Liver (tissue), 9 donors: Measurements from ENCODE around the gene ZNF32. TPM values are rescaled to one million over a fixed set of nuclear protein-coding genes. Genes with fewer than 3 reads are reported as not detected.

ENCODE experiments used
- DNase-seq: peaks from one replicate; pipeline ENCODE4 v3.0.0-alpha.2; 2017; ENCODE audit warnings: low spot score
- H3K27ac ChIP-seq, 2 donors: one replicate each; pipeline ENCODE4 v1.7.0; 2013; ENCODE audit warnings: inconsistent platforms in 2 of 2, low read length in 2 of 2, control low read depth in 1 of 2, low read depth in 1 of 2, mild to moderate bottlenecking in 1 of 2
- H3K27me3 ChIP-seq, 4 donors: one replicate each; pipeline versions ENCODE4 v1.6.1 to v1.7.0; 2013; ENCODE audit warnings: low read length in 3 of 4, inconsistent platforms in 1 of 4, mild to moderate bottlenecking in 1 of 4, moderate library complexity in 1 of 4; ENCODE audit not compliant: control insufficient read depth in 4 of 4, insufficient read depth in 4 of 4
- H3K36me3 ChIP-seq, 4 donors: one replicate each; pipeline versions ENCODE4 v1.6.1 to v1.7.0; 2013; ENCODE audit warnings: low read length in 3 of 4, mild to moderate bottlenecking in 3 of 4, low read depth in 1 of 4, moderate library complexity in 1 of 4; ENCODE audit not compliant: control insufficient read depth in 4 of 4, insufficient read depth in 3 of 4
- H3K4me1 ChIP-seq, 4 donors: one replicate each; pipeline versions ENCODE4 v1.6.1 to v1.7.0; 2013; ENCODE audit warnings: low read length in 3 of 4, mild to moderate bottlenecking in 3 of 4, moderate library complexity in 1 of 4; ENCODE audit not compliant: control insufficient read depth in 4 of 4, insufficient read depth in 4 of 4
- H3K4me3 ChIP-seq, 3 donors: one replicate each; pipeline versions ENCODE4 v1.6.1 to v1.7.0; 2013; ENCODE audit warnings: low read length in 3 of 3, control low read depth in 1 of 3, low read depth in 1 of 3, mild to moderate bottlenecking in 1 of 3
- H3K9ac ChIP-seq, 2 donors: one replicate each; pipeline ENCODE4 v1.7.0; 2013; ENCODE audit warnings: low read length in 2 of 2, mild to moderate bottlenecking in 2 of 2, moderate library complexity in 2 of 2, control low read depth in 1 of 2, low read depth in 1 of 2
- H3K9me3 ChIP-seq, 4 donors: one replicate each; pipeline versions ENCODE4 v1.6.1 to v1.7.0; 2013; ENCODE audit warnings: low read length in 3 of 4; ENCODE audit not compliant: control insufficient read depth in 4 of 4
- CTCF ChIP-seq: fragments of 150-350 bp; IDR thresholded peaks from 2 replicates; pipeline ENCODE4 v1.5.1; 2017; ENCODE audit warnings: improper control_type of control experiment, low read depth, low read length; ENCODE audit not compliant: missing input control
- FOXA1 ChIP-seq: IDR thresholded peaks from 2 replicates; pipeline ENCODE4 v1.6.1; 2016; ENCODE audit warnings: antibody characterized with exemption
- FOXA2 ChIP-seq: IDR thresholded peaks from 2 replicates; pipeline ENCODE4 v1.6.1; 2016; ENCODE audit warnings: antibody characterized with exemption
- GABPA ChIP-seq, 2 donors: IDR thresholded peaks in 1 of 2; conservative IDR thresholded peaks in 1 of 2; 2 replicates each; pipeline ENCODE4 v1.6.1; 2016; ENCODE audit warnings: antibody characterized with exemption in 2 of 2, mild to moderate bottlenecking in 1 of 2, moderate library complexity in 1 of 2
- HNF4A ChIP-seq, 2 donors: conservative IDR thresholded peaks; 2 replicates each; pipeline ENCODE4 v1.6.1; 2016; ENCODE audit warnings: antibody characterized with exemption in 2 of 2, mild to moderate bottlenecking in 2 of 2
- HNF4G ChIP-seq: IDR thresholded peaks from 2 replicates; pipeline ENCODE4 v1.6.1; 2016; ENCODE audit warnings: antibody characterized with exemption
- JUND ChIP-seq, 2 donors: IDR thresholded peaks; 2 replicates each; pipeline ENCODE4 v1.6.1; 2016; ENCODE audit warnings: antibody characterized with exemption in 2 of 2
- NR2F2 ChIP-seq: IDR thresholded peaks from 2 replicates; pipeline ENCODE4 v1.6.1; 2016; ENCODE audit warnings: antibody characterized with exemption
- RAD21 ChIP-seq, 2 donors: IDR thresholded peaks; 2 replicates each; pipeline ENCODE4 v1.6.1; 2016; ENCODE audit warnings: antibody characterized with exemption in 2 of 2, mild to moderate bottlenecking in 2 of 2
- REST ChIP-seq: IDR thresholded peaks from 2 replicates; pipeline ENCODE4 v1.6.1; 2016; ENCODE audit warnings: antibody characterized with exemption, mild to moderate bottlenecking
- RXRA ChIP-seq, 2 donors: IDR thresholded peaks; 2 replicates each; pipeline ENCODE4 v1.6.1; 2017 to 2018; ENCODE audit warnings: antibody characterized with exemption in 2 of 2, mild to moderate bottlenecking in 1 of 2
- SP1 ChIP-seq: IDR thresholded peaks from 2 replicates; pipeline ENCODE4 v1.6.1; 2018; ENCODE audit warnings: antibody characterized with exemption, mild to moderate bottlenecking
- TAF1 ChIP-seq: conservative IDR thresholded peaks from 2 replicates; pipeline ENCODE4 v1.6.1; 2016; ENCODE audit warnings: antibody characterized with exemption, mild to moderate bottlenecking
- YY1 ChIP-seq: IDR thresholded peaks from 2 replicates; pipeline ENCODE4 v1.6.1; 2016; ENCODE audit warnings: antibody characterized with exemption, mild to moderate bottlenecking
- ZBTB33 ChIP-seq: IDR thresholded peaks from 2 replicates; pipeline ENCODE4 v1.6.1; 2016; ENCODE audit warnings: antibody characterized with exemption
- WGBS: extraction: QIAGEN DNeasy Blood & Tissue Kit; methylation state at CpG from one replicate; pipeline ENCODE4 v1.1.7; 2013; 5-methylcytosine and 5-hydroxymethylcytosine counted together
- polyA plus RNA-seq, 2 donors: library from polyadenylated mRNA; stranded (reverse) in 1 of 2; unstranded in 1 of 2; fragments of 200-250 nt in 1 of 2; fragments of >200 nt in 1 of 2; fragmentation: Nextera tagmentation in 1 of 2; extraction: Ambion mirVana in 1 of 2; gene quantifications; one replicate each; pipeline versions ENCODE4 v1.2.1 to v1.2.3, GENCODE V29; 2013 to 2015
- total RNA-seq, 2 donors: library from RNA; depleted of rRNA; stranded (reverse); fragments of >200 nt; gene quantifications; one replicate each; pipeline ENCODE4 v1.2.3, GENCODE V29; 2014
- TF ChIP-seq, protein P1 (sequence below): IDR thresholded peaks from 2 replicates; pipeline ENCODE4 v1.6.1; 2016; ENCODE audit warnings: antibody characterized with exemption
- TF ChIP-seq, protein P2 (sequence below): IDR thresholded peaks from 2 replicates; pipeline ENCODE4 v1.6.1; 2016; ENCODE audit warnings: antibody characterized with exemption
- donor health status: healthy.
- donor health status: healthy.
- donor health status: healthy.
- donor health status: healthy.
- donor health status: healthy.

ZNF32 gene
- total and polyA plus RNA-seq, 4 donors: 6.5 to 19.9 (median 12.5) TPM

DNA sequence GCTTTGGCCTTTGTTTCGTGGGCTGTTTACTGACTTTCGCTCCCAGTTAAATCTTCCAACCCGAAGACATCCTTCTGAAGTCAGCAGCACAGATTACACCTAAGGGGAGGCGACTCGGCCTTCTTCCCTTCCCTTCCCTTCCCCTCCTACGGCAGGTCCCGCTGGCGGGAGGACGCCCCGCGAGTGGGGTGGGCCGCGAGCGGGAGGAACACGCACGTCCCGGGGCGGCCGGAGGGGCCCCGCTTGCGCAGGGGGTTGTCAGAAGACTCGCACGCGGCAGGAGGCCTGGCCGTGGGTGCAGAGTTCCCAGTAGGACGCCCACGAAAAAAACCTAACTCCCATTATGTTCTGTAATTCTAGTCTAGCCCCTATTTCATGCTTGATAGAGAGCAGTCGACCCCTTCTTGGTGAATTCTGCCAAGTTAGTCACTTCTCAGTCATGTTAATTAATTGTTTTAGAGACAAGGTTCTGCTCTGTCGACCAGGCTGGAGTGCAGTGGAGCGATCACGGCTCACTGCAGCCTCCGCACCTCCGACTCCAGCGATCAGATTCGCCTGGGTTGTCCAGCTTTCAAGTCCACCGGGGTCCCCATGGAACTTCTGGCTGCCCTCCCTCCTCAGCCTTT is 19.2 kb upstream of the ZNF32 start:
- TF ChIP-seq RXRA (IDR thresholded peaks at IDR 0.05) (no peak), ZBTB33 (no peak), YY1 (no peak), HNF4G (no peak), TAF1 (no peak), RAD21 (IDR thresholded peaks at IDR 0.05) (no peak), NR2F2 (no peak), HNF4A (conservative IDR thresholded peaks at IDR 0.05) (no peak), FOXA2 (no peak), REST (no peak), SP1 (no peak), GABPA (IDR thresholded peaks at IDR 0.05 in 1 of 2, conservative IDR thresholded peaks at IDR 0.05 in 1 of 2) (no peak), JUND (IDR thresholded peaks at IDR 0.05) (no peak)
- TF ChIP-seq, protein P1, sequence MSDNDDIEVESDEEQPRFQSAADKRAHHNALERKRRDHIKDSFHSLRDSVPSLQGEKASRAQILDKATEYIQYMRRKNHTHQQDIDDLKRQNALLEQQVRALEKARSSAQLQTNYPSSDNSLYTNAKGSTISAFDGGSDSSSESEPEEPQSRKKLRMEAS: no peak
- TF ChIP-seq, protein P2, sequence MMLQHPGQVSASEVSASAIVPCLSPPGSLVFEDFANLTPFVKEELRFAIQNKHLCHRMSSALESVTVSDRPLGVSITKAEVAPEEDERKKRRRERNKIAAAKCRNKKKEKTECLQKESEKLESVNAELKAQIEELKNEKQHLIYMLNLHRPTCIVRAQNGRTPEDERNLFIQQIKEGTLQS: no peak
- H3K4me3 ChIP-seq: no peak overlapping the region
- no peak overlapping the region for H3K9ac ChIP-seq
- peaks cover 0 to 3% (median 0%) of the 10 kb centered on the region in 4 donors for H3K4me1 ChIP-seq
- no peak overlapping the region for H3K27ac ChIP-seq
- DNase-seq: no peak
- H3K27me3 ChIP-seq: peaks cover 0 to 14% (median under 1%) of the 10 kb centered on the region in 4 donors
- 72% methylated on average over 36 of the region's 36 CpGs for WGBS
- H3K36me3 ChIP-seq: no peaks in the 10 kb centered on the region
- H3K9me3 ChIP-seq: peaks cover 0 to 3% (median 0%) of the 10 kb centered on the region in 4 donors

DNA sequence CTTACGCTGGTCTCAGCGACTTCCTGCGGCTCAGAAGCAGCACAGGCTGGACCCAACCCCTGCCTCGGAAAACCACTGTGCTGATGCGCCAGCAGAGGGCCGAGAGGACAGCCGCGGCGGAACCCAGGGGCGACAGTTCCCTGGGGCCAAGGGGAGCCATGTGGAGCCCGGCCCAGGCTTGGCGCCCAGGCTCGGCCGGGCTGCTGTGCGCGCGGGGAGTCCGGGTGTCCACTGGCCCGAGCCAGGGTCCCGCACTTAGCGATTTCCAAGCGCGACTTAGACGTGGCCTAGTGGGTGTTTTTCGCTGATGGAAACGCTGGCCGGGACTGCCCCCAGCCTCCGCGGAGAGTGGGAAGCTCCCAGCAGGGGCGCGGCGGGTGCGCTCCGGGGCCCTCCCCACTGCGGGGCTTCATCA is 18.6 kb upstream of the ZNF32 start:
- Histone ChIP-seq H3K4me1 (peaks cover 0 to 3% (median 0%) of the 10 kb centered on the region in 4 donors), H3K27ac (no peak overlapping the region), H3K4me3 (peak overlapping the region in 1 of 3 donors; percentile 21), H3K27me3 (peaks cover 0 to 14% (median under 1%) of the 10 kb centered on the region in 4 donors), H3K36me3 (no peaks in the 10 kb centered on the region), H3K9me3 (peaks cover 0 to 4% (median 0%) of the 10 kb centered on the region in 4 donors), H3K9ac (no peak overlapping the region)
- TF ChIP-seq CTCF: peak; percentile 31
- no peak for TF ChIP-seq FOXA1
- TF ChIP-seq TAF1: no peak
- peak; percentile 22 to 55 for TF ChIP-seq RAD21 (IDR thresholded peaks at IDR 0.05)
- TF ChIP-seq HNF4G: no peak
- WGBS: 4% methylated on average over 35 of the region's 35 CpGs
- DNase-seq: no peak
